Measurements from ENCODE around the gene CLP1. TPM values are rescaled to one million over a fixed set of nuclear protein-coding genes. Genes with fewer than 3 reads are reported as not detected.
A peak's percentile ranks its signal among the peaks of the same experiment; 100 is the strongest.
"Not testable (repeated sequence)": the region's sequence is repeated elsewhere in the genome, so short reads cannot be mapped to it uniquely, and the experiment has no call there.

CLP1 gene
- total RNA-seq, 1 donor from 2014 or later: 20.7 TPM

DNA sequence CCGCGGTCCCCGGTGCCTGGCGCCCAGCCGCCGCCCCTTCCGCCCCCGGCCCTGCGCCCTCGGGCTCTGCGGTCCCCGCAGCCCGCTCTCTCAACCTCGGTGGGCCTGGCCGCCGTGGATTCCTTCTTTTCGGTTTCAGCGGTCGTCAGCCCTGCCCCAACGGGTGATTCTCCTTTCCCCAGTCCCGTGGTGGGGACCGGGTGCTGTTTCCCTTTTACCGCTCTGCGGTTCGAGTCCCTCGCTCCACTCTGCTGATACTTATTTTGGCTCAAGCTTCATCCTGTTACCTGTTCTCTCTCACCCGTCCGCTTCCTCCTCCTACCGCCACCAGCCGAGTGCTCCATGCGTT lies 10.8 kb downstream of the CLP1 start:
- Histone ChIP-seq H3K27me3 (ENCODE audit: control insufficient read depth, insufficient read depth, low read length) (no peaks in the 10 kb centered on the region), H3K4me3 (ENCODE audit: low read depth, low read length) (peak overlapping the region; percentile 90), H3K36me3 (ENCODE audit: control insufficient read depth, insufficient read depth, low read length) (peaks cover 2% of the 10 kb centered on the region)
- no peak for DNase-seq (ENCODE audit: low read depth)
- TF ChIP-seq, protein P1, sequence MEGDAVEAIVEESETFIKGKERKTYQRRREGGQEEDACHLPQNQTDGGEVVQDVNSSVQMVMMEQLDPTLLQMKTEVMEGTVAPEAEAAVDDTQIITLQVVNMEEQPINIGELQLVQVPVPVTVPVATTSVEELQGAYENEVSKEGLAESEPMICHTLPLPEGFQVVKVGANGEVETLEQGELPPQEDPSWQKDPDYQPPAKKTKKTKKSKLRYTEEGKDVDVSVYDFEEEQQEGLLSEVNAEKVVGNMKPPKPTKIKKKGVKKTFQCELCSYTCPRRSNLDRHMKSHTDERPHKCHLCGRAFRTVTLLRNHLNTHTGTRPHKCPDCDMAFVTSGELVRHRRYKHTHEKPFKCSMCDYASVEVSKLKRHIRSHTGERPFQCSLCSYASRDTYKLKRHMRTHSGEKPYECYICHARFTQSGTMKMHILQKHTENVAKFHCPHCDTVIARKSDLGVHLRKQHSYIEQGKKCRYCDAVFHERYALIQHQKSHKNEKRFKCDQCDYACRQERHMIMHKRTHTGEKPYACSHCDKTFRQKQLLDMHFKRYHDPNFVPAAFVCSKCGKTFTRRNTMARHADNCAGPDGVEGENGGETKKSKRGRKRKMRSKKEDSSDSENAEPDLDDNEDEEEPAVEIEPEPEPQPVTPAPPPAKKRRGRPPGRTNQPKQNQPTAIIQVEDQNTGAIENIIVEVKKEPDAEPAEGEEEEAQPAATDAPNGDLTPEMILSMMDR (IDR thresholded peaks at IDR 0.05; ENCODE audit: insufficient read depth, low read length, poor library complexity, severe bottlenecking): no peak

DNA sequence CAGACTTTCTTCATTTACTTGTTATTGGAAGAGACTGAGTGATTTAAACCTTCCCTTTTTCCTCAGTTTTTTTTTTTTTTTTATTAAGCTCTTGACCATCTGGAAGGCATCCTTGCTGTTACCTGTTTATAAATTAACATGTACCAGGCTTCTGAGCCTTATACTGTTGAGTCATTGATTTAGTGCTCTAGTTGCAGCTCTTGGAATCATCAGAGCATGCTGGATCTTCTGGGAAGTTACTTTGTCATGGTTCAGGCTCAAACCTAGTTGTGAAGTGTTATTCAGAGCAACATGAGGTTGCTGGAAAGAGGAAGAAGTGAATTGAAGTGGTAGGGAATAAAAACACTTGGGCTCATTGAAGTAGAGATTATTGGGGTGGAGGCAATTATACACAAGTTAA lies 16.7 kb downstream of the CLP1 start:
- TF ChIP-seq, protein P1 (IDR thresholded peaks at IDR 0.05; ENCODE audit: insufficient read depth, low read length, poor library complexity, severe bottlenecking): no peak
- Histone ChIP-seq H3K4me3 (ENCODE audit: low read depth, low read length) (no peak overlapping the region), H3K36me3 (ENCODE audit: control insufficient read depth, insufficient read depth, low read length) (peaks cover 2% of the 10 kb centered on the region), H3K27me3 (ENCODE audit: control insufficient read depth, insufficient read depth, low read length) (no peaks in the 10 kb centered on the region)
- DNase-seq (ENCODE audit: low read depth): peak; percentile 79

DNA sequence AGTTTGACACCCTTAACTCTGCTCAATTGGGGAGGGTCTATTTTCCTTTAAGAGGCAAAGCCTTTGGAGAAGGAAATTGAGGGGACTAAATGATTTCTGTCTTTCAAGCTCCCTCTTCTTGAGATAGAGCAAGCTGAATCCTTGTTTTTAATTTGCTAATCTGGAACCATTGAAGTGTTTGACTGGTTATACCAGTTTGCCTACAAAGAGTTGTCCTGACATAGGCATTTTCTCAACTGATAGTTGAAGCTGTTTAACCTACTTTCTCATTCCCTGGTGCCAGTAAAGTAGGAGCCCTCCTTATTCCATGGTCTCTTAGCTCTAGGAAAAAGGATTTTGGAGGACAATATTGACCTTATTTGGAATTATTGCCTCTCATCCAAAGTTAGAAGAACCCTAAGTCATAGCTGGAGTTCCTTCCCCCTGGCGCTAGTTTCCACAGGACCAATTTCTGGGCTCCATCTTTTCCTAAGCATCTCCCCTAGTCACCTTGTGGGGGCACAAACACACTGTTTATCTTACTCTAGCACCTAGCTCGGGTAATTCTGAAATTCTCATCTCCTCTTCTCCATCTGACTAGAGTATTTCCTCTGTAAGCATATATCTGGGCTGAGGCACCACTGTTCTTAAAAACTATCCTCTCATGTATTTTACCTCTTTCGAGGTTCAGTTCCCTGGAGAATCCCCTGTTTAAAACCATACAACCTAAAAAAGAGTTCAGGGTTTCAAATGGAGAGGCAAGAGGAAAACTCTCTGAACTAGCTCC lies 17.8 kb downstream of the CLP1 start:
- TF ChIP-seq, protein P1 (IDR thresholded peaks at IDR 0.05; ENCODE audit: insufficient read depth, low read length, poor library complexity, severe bottlenecking): no peak
- Histone ChIP-seq H3K27me3 (ENCODE audit: control insufficient read depth, insufficient read depth, low read length) (no peaks in the 10 kb centered on the region), H3K36me3 (ENCODE audit: control insufficient read depth, insufficient read depth, low read length) (peaks cover 2% of the 10 kb centered on the region), H3K4me3 (ENCODE audit: low read depth, low read length) (no peak overlapping the region)
- DNase-seq (ENCODE audit: low read depth): no peak

DNA sequence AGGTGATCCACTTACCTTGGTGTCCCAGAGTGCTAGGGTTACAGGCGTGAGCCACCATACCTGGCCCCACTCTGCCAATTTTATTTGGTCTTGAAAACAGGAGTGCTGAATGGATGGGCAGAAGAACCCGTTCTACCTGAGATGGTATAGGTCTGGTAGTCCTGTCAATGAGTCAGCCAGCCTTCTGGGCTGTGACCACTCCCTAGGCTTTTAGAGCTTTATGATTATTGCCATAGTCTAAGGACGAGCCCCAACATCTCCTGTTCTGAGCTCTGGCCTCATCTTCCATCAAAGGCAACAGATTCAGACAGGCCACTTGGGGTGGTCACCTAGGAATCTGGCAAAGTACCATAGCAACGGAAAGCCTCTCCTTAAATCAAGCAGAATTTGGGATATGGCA lies 21.8 kb downstream of the CLP1 start:
- no peaks in the 10 kb centered on the region for H3K36me3 ChIP-seq (ENCODE audit: control insufficient read depth, insufficient read depth, low read length)
- TF ChIP-seq, protein P1 (IDR thresholded peaks at IDR 0.05; ENCODE audit: insufficient read depth, low read length, poor library complexity, severe bottlenecking): no peak
- H3K27me3 ChIP-seq (ENCODE audit: control insufficient read depth, insufficient read depth, low read length): no peaks in the 10 kb centered on the region
- DNase-seq (ENCODE audit: low read depth): no peak
- H3K4me3 ChIP-seq (ENCODE audit: low read depth, low read length): no peak overlapping the region

DNA sequence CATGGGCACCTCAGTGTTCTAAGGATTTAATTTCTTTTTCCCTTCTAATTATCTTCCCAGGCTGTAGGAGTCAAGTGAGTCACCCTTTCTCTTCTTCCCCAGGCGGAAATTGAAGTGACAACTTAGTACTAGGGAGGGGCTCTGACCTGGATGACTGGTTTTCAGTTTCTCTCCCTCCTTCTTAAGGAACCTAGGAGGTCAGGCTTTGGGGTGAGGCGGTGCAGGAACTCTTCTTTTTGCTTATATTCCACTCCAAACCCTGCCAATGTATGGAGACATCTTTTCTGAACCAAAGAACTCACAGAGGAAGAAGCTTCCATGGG lies 23.0 kb downstream of the CLP1 start:
- no peaks in the 10 kb centered on the region for H3K27me3 ChIP-seq (ENCODE audit: control insufficient read depth, insufficient read depth, low read length)
- peak; percentile 47 for DNase-seq (ENCODE audit: low read depth)
- TF ChIP-seq, protein P1 (IDR thresholded peaks at IDR 0.05; ENCODE audit: insufficient read depth, low read length, poor library complexity, severe bottlenecking): no peak
- H3K36me3 ChIP-seq (ENCODE audit: control insufficient read depth, insufficient read depth, low read length): no peaks in the 10 kb centered on the region
- no peak overlapping the region for H3K4me3 ChIP-seq (ENCODE audit: low read depth, low read length)

DNA sequence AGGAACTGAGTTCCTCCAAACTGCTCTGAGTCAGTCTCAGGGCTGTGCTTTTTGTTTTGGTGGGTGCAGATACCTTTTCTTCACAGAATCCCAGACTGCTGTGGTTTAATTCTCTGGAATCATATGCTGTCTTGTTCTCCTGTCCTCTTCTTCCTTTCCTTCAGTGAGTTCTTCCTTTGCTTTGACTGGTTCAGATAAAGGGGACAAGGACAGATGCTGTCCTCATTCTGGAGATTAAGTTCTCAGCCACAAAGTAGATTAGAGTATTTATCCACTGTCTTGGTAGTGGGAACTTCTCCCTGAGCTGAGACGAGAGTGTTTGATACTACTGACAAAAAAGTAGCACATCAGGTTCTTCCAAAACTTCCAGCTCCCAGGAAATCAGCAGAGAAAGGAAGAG lies 23.6 kb downstream of the CLP1 start:
- no peak for DNase-seq (ENCODE audit: low read depth)
- TF ChIP-seq, protein P1 (IDR thresholded peaks at IDR 0.05; ENCODE audit: insufficient read depth, low read length, poor library complexity, severe bottlenecking): no peak
- Histone ChIP-seq H3K4me3 (ENCODE audit: low read depth, low read length) (no peak overlapping the region), H3K27me3 (ENCODE audit: control insufficient read depth, insufficient read depth, low read length) (no peaks in the 10 kb centered on the region), H3K36me3 (ENCODE audit: control insufficient read depth, insufficient read depth, low read length) (no peaks in the 10 kb centered on the region)

DNA sequence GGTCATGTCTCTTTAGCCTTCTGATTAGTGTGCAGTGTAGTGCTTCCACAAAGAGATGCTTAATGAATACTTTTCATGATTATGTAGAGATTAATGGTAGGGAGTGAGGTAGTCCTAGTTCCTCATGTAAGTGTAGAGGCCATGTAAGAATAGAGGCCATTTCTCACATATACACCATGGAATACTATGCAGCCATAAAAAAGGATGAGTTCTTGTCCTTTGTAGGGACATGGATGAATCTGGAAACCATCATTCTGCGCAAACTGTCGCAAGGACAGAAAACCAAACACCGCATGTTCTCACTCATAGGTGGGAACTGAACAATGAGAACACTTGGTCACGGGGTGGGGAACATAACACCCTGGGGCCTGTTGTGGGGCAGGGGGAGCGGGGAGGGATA lies 32.9 kb downstream of the CLP1 start:
- DNase-seq (ENCODE audit: low read depth); H3K36me3 ChIP-seq (ENCODE audit: control insufficient read depth, insufficient read depth, low read length); H3K27me3 ChIP-seq (ENCODE audit: control insufficient read depth, insufficient read depth, low read length); H3K4me3 ChIP-seq (ENCODE audit: low read depth, low read length): not testable (repeated sequence)
